Left kidney (tissue), 2 donors: Measurements from ENCODE around the gene DLK2. TPM values are rescaled to one million over a fixed set of nuclear protein-coding genes. Genes with fewer than 3 reads are reported as not detected.
A peak's percentile ranks its signal among the peaks of the same experiment; 100 is the strongest.
"Not testable (repeated sequence)": the region's sequence is repeated elsewhere in the genome, so short reads cannot be mapped to it uniquely, and the experiment has no call there.

Experiments used
- DNase-seq: peaks from one replicate; pipeline ENCODE4 v3.0.0-alpha.2; 2013
- polyA plus RNA-seq: library from polyadenylated mRNA; unstranded; fragments of 120-200 nt; gene quantifications from one replicate; pipeline ENCODE4 v1.2.1, GENCODE V29; 2013; ENCODE audit not compliant: insufficient read length

DLK2 gene
- polyA plus RNA-seq, 1 donor, result 1.00 TPM

GRCh38 chr6:43481591-43482236, 26.4 kb upstream of the DLK2 start:
- no peak for DNase-seq

GRCh38 chr6:43481075-43481474, 25.7 kb upstream of the DLK2 start:
- no peak for DNase-seq

GRCh38 chr6:43478008-43478372, 22.6 kb upstream of the DLK2 start:
- DNase-seq, result no peak

- DNase-seq, result peak; percentile 93
These were observed 22.1 kb upstream of the DLK2 start, which contains the start of gene TJAP1 for GRCh38 chr6:43477235-43478007. Gene TJAP1, plus strand, starts transcription at chr6:43477570. Its CDS starts 21,432 bp downstream, at chr6:43499002.

- DNase-seq, result no peak
These were observed 21.4 kb upstream of the DLK2 start for GRCh38 chr6:43476746-43477145.

- no peak for DNase-seq
These were observed 20.2 kb upstream of the DLK2 start for GRCh38 chr6:43475516-43475915.

GRCh38 chr6:43472515-43472914, 17.2 kb upstream of the DLK2 start:
- no peak for DNase-seq

GRCh38 chr6:43471399-43471798, 16.1 kb upstream of the DLK2 start:
- DNase-seq, result no peak

- DNase-seq, result no peak
These were observed 14.6 kb upstream of the DLK2 start for GRCh38 chr6:43469947-43470346.

- DNase-seq, result no peak
These were observed 13.7 kb upstream of the DLK2 start for GRCh38 chr6:43468748-43469681.

- DNase-seq, result no peak
These were observed 12.9 kb upstream of the DLK2 start for GRCh38 chr6:43468240-43468639.

- DNase-seq, result no peak
These were observed 12.4 kb upstream of the DLK2 start for GRCh38 chr6:43467752-43468151.

GRCh38 chr6:43467265-43467664, 11.9 kb upstream of the DLK2 start:
- DNase-seq, result not testable (repeated sequence)

GRCh38 chr6:43465948-43466347, 10.6 kb upstream of the DLK2 start:
- no peak for DNase-seq

GRCh38 chr6:43464337-43464736, 9.0 kb upstream of the DLK2 start:
- no peak for DNase-seq

- no peak for DNase-seq
These were observed 6.6 kb upstream of the DLK2 start for GRCh38 chr6:43461936-43462335.

- no peak for DNase-seq
These were observed 4.7 kb upstream of the DLK2 start for GRCh38 chr6:43460032-43460431.

GRCh38 chr6:43459535-43459934, 4.2 kb upstream of the DLK2 start:
- no peak for DNase-seq

- DNase-seq, result not testable (repeated sequence)
These were observed 2.8 kb upstream of the DLK2 start for GRCh38 chr6:43458154-43458553.

- no peak for DNase-seq
These were observed 2.3 kb upstream of the DLK2 start for GRCh38 chr6:43457643-43458042.

GRCh38 chr6:43454696-43455530, 435 bp downstream of the DLK2 start:
- DNase-seq, result peak; percentile 66

GRCh38 chr6:43454290-43454695, 1.1 kb downstream of the DLK2 start:
- no peak for DNase-seq
